SK-MEL-5 (cell line): ENCODE results near the gene CCPG1. TPM values are rescaled to one million over a fixed set of nuclear protein-coding genes. Genes with fewer than 3 reads are reported as not detected.

Source experiments
- DNase-seq: peaks from one replicate; pipeline ENCODE4 v3.0.0-alpha.2; 2016; ENCODE audit warnings: low read depth, low spot score
- in situ Hi-C: cut with HindIII; loops from 2 replicates; pipeline ENCODE4 v1.10.0; 2016; ENCODE audit warnings: low sequenced_read_pairs, high pct_unique_total_duplicates, low pct_unique_long_range_greater_than_20kb
- total RNA-seq: library from RNA; depleted of rRNA; stranded (reverse); fragments of >200 nt; shearing (Covaris generic); gene quantifications from 2 replicates; pipeline ENCODE4 v1.2.3, GENCODE V29; 2014

The CCPG1 gene
- total RNA-seq, 1 experiment from 2014 or later, result 61.7 TPM

DNA sequence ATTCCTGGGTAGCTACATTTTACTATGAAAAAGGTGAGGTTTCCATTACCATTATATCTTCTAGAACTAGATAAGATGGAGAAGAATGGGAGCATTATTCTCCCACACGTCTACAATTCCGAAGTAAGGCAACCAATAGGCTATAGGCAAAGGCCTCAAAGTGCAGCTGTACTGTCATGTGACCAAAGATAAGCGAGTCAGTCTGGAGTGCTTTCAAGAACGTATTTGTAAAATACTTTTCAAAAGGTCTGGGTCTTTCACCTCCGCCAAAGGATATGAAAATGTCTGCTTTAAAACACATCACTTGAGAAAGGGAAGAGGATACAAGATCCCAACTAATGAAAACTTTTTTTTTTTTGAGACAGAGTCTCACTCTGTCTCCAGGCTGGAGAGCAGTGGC, 9.9 kb downstream of the CCPG1 start:
- DNase-seq, result no peak
- in situ Hi-C loops, result no loop called here

GRCh38 chr15:55394694-55395093, 13.5 kb downstream of the CCPG1 start:
- in situ Hi-C loops, result no loop called here
- DNase-seq, result no peak

DNA sequence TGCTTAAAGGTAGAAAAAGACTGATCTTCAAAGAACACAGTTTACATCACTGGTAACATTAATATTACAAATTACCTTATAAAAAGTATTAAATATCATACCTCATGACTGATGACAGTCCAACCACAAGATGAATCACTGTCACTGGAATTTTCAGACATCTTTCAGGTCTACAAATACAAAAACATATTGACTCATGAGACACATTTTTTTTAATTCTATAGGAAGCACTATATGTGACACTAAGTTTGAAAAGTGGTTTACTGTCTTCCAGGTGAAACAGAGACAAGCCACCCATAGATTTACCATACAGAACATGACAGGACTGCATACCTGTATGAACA, 18.9 kb downstream of the CCPG1 start:
- in situ Hi-C loops, result no loop called here
- DNase-seq, result no peak

DNA sequence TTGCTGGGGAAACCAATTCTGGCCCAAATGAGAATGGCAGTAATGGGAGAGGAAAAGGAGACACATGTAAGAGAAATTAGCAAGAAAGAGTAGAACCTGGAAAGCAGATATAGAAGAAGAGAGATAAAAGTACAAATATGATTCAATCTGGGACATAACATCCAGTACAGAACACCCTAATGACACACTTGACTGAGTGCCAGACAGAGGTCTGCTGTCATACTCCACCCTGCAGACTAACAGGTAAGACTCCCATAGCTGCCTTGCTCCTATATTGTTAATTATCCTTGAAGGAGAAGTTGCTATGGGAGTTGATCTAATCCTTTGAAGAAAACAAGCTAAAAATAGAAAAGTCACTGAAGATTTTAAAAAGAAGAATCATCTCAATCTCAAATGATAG, 21.1 kb downstream of the CCPG1 start:
- in situ Hi-C loops, result no loop called here

GRCh38 chr15:55383687-55384086, 24.5 kb downstream of the CCPG1 start:
- in situ Hi-C loops, result no loop called here
- no peak for DNase-seq

More for the DNA sequence above, 21.1 kb downstream of the CCPG1 start:
- DNase-seq, result no peak

DNA sequence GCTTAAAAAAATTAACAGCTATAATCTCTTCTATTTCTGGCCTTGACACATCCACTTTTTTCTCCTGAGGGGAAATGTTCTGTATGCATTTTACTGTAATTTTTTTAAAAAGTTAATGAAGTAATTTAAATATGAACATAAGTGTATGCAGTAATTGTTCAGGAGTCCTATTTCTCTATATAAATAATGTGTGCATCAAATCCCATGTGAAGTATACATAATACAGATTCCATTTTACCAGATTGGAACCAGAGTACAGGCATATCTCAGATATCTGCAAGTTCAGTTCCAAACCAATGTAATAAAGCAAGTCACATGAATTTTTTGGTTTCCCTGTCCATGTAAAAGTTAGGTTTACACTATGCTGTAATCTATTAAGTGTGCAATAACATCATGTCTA, 26.6 kb downstream of the CCPG1 start:
- in situ Hi-C loops, result no loop called here
- no peak for DNase-seq

- in situ Hi-C loops, result no loop called here
- DNase-seq, result no peak
Measured at GRCh38 chr15:55379095-55379494, 29.1 kb downstream of the CCPG1 start.

- no peak for DNase-seq
- in situ Hi-C loops, result no loop called here
Measured at GRCh38 chr15:55372701-55373440, 35.3 kb downstream of the CCPG1 start.

DNA sequence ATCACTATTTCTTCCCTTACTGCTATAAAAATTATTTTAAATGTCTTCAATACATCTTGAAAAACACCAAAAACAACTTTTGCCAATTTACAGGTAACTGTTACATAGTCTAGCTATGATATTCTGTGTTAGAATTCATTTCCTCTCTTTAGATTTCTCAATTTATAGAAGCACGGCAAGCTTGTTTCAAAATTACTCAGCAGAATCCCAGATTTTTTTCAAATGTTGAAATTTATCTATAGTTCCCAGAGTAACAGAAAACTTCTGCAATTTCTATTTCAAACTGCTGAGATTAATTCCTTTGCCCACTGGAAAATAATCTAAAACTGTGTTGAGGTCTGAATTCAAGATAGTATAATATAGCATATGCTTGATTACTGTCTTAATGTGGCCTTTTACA, 41.2 kb downstream of the CCPG1 start:
- DNase-seq, result no peak
- in situ Hi-C loops, result no loop called here

DNA sequence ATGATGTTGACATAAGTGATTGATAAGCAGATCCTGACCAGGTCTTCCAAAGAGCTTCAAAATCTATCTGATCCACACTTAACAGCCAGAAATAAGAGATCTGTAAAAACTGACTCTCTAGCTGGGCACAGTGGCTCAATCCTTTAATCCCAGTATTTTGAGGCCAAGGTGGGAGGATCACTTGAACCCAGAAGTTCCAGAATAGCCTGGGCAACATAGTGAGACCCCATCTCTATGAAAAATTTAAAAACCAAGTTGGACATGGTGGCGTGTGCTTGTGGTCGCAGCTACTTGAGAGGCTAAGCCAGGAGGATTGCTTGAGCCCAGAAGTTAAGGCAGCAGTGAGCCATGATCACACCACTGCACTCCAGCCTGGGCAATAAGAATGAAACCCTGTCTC, 45.5 kb downstream of the CCPG1 start:
- DNase-seq, result no peak
- in situ Hi-C loops, result no loop called here

DNA sequence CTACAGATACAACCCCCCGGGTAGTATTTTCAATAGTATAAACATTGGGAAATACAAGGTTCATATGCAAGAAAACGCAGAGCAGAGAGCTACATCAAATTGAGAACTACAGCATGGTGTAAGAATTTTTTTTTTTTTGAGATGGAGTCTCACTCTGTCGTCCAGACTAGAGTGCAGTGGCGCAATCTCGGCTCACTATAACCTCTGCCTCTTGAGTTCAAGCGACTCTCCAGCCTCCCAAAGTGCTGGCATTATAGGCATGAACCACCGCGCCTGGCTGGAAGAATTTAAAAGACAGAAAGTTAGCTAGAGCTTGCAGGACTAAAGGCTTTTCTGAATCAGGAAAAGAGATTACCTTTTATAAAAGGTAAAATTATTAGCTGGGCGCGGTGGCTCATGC, 47.1 kb downstream of the CCPG1 start:
- in situ Hi-C loops, result no loop called here
- no peak for DNase-seq

DNA sequence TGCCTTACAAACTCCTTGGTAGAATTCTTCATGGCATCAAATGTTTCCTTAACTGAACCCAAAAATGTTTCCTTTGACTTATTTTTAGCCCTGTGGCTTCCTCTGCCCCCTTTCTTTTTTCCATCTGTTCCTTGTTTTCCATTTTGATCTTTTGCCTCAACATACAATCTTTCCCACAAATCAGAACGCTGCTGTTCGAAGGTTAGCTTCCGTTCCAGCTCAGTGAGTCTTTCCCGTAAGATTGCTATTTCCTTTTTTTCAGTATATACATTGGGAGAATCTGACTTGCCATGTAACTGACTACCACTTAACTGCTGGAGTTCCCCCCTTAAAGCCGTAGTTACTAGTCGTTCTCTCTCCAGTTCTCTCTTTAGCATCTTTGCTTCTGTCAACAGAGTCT, 47.9 kb downstream of the CCPG1 start:
- in situ Hi-C loops, result no loop called here
- no peak for DNase-seq

- DNase-seq, result no peak
- in situ Hi-C loops, result no loop called here
Measured at GRCh38 chr15:55358471-55358870, 49.7 kb downstream of the CCPG1 start.

- in situ Hi-C loops, result no loop called here
- no peak for DNase-seq
Measured at GRCh38 chr15:55357774-55358173, 50.4 kb downstream of the CCPG1 start.

GRCh38 chr15:55356985-55357585, 51.1 kb downstream of the CCPG1 start:
- no peak for DNase-seq
- in situ Hi-C loops, result no loop called here

GRCh38 chr15:55353025-55353424, 55.1 kb downstream of the CCPG1 start:
- in situ Hi-C loops, result no loop called here
- DNase-seq, result no peak

DNA sequence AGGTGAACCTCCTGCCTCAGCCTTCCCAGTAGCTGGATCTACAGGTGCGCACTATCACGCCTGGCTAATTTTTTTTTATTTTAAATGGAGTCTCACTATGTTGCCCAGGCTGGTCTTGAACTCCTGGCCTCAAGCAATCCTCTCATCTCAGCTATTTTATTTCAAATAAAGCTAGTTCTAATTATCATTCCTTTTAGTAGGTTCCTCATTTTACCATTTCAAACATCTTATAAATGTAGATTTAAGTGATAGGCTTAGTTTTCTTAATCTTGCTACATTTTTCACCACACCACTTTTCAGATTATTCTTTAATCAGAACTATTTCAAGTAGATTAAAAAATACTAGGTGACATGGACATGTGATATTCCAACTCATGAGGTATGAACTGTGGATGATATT, 58.9 kb downstream of the CCPG1 start:
- no peak for DNase-seq
- in situ Hi-C loops, result no loop called here

DNA sequence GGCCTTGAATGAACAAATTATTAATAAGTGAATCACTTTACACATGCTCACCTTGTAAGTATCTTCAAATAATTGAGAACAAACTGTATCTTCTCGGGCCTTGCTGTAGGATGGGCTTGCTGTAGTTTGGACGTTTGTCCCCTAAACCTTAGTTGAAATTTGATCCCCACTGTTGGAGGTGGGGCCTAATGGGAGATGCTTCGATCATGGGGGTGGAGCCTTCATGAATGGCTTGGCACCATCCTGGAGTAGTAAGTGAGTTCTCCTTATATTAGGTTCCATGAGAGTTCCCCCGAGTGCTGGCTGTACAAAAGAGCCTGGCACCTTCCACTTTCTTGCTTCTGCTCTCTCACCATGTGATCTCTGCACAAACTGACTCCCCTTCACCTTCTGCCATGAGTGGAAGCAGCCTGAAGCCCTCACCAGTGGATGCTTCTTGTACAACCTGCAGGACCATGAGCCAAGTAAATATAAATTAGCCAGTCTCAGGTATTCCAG, 59.8 kb downstream of the CCPG1 start:
- in situ Hi-C loops, result no loop called here

DNA sequence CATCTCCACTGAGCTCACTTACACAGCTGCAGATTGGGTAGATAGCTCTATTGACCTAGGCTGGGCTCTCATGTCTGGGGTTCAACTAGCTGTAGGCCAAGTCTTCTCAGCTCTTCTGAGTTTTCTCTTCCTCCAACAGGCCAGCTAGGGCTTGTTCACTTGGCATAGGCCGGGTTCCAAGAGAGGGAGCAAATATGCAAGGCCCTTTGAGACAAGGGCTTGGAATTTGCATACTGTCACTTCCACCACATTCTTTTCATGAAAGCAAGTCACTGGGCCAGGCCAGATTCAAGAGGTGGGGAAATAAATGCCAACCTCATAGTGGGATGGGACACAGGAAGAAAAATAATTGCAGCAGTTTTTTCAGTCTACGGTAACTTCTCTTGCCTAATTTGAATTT, 64.0 kb downstream of the CCPG1 start:
- in situ Hi-C loops, result no loop called here
- DNase-seq, result no peak

More for the DNA sequence above, 59.8 kb downstream of the CCPG1 start:
- no peak for DNase-seq
